Mucosa of gallbladder (tissue), 1 donor: ENCODE data around the gene CEMIP. TPM values are rescaled to one million over a fixed set of nuclear protein-coding genes. Genes with fewer than 3 reads are reported as not detected.

Experiments used
- DNase-seq: peaks from one replicate; pipeline ENCODE4 v3.0.0-alpha.2; 2020; ENCODE audit warnings: low spot score
- total RNA-seq: library from RNA; stranded (reverse); gene quantifications from one replicate; pipeline ENCODE4 v1.2.1, GENCODE V29; 2021
- donor health status: DM: no; HTN: no; CAD: no.

CEMIP gene
- total RNA-seq, 1 donor from 2014 or later: 1.6 TPM

- peak; percentile 59 for DNase-seq
Measured at GRCh38 chr15:80849308-80849707, 70.1 kb downstream of the CEMIP start.

GRCh38 chr15:80850941-80851451 lies 71.8 kb downstream of the CEMIP start:
- peak; percentile 82 for DNase-seq

DNA sequence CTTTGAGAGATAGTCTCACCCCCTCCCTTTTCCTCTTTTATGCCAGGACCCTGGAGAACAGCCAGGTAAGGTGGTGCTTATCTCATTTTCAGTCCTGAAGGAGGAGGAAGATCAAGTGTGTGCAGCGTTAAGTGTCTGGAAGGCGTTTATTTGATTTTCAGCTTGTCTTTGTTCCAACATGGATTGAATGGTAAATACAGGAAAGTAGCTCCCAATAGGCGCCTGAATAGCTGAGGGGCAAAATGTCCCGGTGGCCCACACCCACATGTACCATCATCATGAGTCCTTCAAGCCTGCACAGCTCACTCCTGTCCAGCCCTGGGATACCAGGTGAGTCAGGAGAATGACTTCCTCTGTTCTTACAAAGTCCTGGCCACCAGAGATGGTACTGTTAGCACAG lies 73.5 kb downstream of the CEMIP start:
- peak; percentile 61 for DNase-seq

DNA sequence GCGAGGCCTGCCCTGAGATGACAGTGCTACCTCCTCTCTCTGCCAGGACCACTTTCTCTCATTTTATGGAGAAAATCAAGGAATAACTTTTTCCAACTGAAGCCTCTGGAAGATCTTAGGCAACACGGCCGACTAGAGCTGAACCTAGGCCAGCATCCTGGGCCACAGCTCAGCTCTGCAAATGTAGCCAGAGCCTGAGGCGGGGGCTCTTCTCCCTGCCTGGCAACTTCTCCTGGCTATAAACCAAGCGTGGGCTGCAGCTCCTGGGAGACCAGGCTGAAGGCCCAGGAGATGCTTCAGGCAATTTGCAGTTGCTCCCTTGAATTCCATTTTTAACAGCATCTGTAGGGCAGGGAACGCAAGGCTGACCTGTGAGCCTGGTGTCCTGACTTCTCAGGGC lies 74.9 kb downstream of the CEMIP start:
- no peak for DNase-seq

- no peak for DNase-seq
Measured at GRCh38 chr15:80855206-80855605, 76.0 kb downstream of the CEMIP start.

DNA sequence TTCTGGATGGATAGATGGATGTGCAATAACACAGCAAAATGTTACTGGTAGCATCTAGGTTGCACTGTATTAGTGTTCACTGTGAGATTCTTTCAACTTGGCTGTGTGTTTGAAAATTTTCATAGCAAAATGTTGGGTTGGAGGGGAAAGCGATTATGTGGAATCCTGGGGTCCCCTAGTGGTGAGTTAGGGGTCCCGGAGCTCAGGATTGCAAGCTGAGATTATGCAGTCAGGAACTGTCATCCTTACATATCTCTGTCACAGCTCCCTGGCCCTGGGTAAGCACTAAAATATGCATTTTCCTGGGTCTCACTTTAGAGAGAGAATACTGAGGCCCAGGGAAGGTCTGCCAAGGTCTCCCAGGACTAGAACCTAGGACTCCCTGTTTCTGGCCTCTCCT lies 77.2 kb downstream of the CEMIP start:
- no peak for DNase-seq

- peak; percentile 88 for DNase-seq
Measured at GRCh38 chr15:80856809-80857377, 77.7 kb downstream of the CEMIP start.

DNA sequence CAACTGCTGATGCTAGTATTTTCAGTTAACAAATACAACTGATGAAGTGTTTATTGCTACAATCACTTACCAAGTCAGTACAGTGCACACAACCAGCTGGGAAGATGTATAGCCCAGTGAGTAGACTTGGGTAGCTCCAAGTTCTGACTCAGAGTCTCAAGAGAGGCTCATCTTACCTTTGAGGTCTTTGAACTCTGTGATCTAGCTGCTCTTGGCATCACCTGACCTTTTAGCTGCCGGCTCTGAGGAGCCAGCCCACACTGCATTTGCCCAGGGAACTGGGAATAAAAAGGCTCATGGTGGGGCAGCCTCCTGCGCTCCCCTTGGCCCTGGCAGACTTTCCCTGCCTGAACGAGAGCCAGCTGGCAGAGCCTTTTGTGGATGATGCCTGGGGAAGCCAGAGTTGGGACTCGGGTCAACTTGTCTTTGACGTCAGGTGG lies 82.6 kb downstream of the CEMIP start:
- DNase-seq: no peak

DNA sequence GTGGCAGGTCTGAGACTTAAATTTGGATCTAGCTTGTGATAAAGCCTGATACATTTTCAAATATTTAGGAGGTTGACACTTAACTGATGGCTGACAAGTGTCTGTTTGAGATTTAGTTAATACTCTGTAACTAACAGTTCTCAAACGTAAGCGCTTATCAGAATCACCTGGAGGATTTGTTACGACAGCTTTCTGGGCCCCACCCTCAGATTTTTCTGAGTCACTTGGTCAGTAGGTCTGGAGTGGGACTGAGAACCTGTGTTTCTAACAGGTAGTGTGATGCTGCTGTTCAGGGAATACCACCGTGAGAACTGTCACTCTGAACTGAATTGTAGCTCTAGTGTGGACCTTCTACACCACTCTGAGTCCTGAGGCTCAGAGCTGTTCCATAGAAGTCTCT lies 85.5 kb downstream of the CEMIP start:
- no peak for DNase-seq

DNA sequence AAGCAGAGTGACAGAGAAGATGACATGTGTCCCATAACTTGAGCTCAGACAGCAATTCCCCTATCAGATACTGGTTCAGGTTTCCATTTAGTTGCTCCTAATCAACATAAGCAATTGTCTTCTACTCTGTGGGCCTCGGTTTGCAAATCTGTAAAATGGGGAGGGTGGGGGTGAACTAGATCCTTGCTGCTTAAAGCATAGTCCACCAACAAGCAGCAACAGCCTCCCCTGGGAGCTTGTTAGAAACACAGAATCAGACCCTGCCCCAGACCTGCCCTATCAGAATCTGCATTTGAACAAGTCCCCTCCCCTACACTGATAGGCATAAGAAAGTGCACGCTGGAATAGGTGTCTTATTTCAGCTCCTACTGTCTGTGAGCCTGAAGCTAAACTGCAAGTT lies 87.8 kb downstream of the CEMIP start:
- DNase-seq: no peak

DNA sequence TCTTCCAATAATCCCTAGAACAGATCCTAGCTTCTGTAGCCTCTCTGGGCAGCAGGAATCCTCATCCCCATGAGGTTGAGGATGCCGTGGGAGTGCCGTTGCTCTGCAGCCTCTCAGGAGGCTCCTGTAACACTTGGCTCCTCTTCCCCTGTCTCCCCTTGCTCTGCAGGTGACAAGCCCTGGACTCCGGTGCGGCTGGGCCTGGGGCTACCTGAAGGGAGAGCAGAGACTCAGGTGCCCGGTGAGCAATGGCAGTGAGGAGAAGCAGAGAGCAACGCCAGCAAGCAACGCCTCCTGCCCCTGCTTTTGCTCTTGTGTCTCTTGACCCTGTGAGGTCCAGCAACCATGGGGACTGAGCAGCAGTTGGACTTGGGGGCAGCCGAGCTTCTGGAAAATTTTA lies 91.2 kb downstream of the CEMIP start:
- no peak for DNase-seq

- DNase-seq: no peak
Measured at GRCh38 chr15:80870893-80871292, 91.7 kb downstream of the CEMIP start.

DNA sequence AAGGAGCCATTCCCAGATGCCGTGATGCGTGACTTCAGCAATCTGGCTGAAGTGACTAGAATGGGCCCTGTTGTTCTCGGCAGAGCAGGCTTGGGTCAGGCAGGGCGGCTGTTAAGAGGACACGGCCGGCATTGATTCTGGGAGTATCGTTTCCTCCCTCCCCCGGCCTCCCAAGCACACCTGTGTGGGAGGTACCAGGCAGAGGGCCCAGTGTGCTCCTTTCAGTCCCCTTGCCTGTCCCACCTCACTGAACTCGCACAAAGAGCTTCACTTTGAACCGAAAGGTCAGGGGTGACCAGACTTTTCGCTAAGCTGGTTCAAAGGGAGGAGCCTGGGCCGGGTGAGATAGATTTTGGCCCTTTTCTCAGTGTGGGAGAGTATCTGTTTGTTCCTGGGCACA lies 92.7 kb downstream of the CEMIP start:
- no peak for DNase-seq

GRCh38 chr15:80873366-80873952 lies 94.3 kb downstream of the CEMIP start:
- DNase-seq: no peak

DNA sequence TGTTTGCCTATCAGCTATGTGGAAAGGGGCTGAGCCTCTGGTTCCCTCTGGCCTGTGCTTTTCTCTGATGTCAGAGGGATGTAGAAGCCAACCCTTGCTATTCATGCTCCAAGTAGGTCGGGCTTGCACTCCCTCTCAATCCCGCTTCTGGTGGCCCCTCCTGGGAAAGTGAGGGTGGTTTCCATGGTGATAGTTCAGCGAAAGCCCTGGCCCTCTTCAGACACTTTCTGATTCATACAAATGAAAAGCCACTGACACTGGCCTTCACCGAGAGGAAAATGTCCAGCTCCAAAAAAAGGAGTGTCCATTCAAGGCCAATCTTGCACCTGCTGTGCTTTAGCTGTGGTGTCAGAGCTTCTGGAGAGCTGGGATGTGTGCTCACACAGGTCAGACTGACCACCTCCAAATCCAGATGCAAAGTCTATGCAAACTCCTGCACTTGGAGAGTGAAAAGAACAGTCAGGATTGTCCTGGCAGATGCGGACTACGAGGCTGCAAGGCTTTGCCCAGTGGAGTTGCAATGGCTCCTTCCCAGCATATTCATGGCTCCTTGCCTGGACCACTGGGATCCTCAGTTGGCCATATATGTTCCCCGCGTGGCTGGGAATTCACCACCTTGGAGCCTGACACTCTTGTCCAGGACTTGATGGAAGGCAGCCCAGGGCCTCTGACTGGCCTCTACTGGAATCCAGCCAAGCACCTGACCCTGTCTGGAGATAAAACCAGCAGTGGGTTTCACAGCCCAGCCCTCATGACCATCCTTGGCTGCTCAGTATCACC lies 96.6 kb downstream of the CEMIP start:
- DNase-seq: no peak

DNA sequence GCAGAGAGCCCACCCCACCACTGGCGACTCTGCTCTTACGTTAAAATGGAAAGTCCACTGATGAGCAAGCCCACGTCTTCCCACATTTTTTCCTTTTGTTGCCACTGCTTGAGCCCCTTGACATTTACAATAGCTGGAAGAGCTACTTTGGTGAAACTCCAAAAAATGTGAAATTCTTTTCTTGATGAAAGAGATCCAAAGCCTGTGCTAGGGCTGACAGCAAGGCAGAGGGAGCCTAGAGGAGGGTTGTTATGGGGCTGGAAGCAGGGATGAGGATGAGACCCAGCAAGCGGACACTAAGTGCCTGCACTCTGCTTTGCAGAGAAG lies 97.1 kb downstream of the CEMIP start:
- DNase-seq: no peak

DNA sequence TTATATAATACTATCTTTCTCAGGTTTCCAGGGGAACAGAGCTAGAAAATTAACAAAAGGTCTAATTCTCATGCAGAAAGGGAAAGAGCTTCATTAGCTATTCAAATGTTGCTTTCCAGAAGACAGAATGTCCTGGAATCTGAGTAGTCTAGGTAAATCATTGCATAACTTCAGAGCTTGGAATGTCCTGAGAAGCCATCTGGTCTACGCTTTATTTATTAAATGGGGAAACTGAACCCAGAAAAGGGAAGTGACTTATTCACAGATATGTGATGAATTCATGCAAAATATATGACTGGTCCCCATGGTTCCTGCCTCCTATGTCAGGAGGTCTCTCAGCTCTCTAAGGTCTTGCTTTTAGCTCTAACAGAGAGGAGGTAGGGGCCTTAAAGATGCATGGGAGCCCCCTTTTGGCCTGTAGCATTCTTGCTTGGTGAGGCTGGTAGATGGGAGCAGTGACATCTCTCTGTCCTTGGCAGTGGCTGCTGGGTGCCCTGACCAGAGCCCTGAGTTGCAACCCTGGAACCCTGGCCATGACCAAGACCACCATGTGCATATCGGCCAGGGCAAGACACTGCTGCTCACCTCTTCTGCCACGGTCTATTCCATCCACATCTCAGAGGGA lies 99.2 kb downstream of the CEMIP start:
- no peak for DNase-seq

- DNase-seq: no peak
Measured at GRCh38 chr15:80878867-80879250, 99.7 kb downstream of the CEMIP start.

- DNase-seq: no peak
Measured at GRCh38 chr15:80880086-80880485, 100.9 kb downstream of the CEMIP start.

- no peak for DNase-seq
Measured at GRCh38 chr15:80883641-80884040, 104.5 kb downstream of the CEMIP start.

GRCh38 chr15:80885016-80885579 lies 105.9 kb downstream of the CEMIP start:
- DNase-seq: no peak

DNA sequence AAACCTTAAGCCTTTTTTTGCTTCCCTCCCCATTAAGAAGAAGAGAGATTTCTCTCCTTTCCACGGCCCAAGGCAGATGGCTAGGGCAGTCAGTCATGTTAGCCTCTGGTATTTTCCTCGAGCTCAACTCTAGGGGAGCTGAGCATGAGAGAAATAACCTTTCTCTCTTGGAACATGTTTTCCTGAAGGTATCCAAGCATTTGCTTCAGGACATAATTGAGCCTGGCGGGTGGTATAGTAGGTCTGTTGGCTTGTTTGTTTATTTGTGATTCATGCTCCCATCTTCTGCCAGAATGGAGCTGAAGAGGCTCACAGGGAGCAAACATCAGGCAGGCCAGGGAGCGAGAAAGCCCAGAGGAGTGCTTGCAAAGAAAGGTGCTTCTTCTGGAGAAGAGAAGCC lies 108.0 kb downstream of the CEMIP start:
- no peak for DNase-seq
